Measurements from ENCODE around the gene ZNF628.
"Not testable (repeated sequence)": the region's sequence is repeated elsewhere in the genome, so short reads cannot be mapped to it uniquely, and the experiment has no call there.

ZNF628 gene

GRCh38 chr19:55485439-55486011, 9.1 kb downstream of the ZNF628 start:
- DNase-seq, result no peak

- no peak for DNase-seq
These were observed 9.9 kb downstream of the ZNF628 start for GRCh38 chr19:55486043-55486970.

GRCh38 chr19:55486971-55487923, 10.8 kb downstream of the ZNF628 start:
- DNase-seq, result no peak

- no peak for DNase-seq
These were observed 11.7 kb downstream of the ZNF628 start, which contains the start of gene SSC5D for GRCh38 chr19:55487924-55488687. TSS of gene SSC5D (plus strand) at chr19:55488436. CDS start at chr19:55488590, 154 bp downstream.

GRCh38 chr19:55488986-55489710, 12.7 kb downstream of the ZNF628 start:
- no peak for DNase-seq

GRCh38 chr19:55489711-55490477, 13.5 kb downstream of the ZNF628 start:
- no peak for DNase-seq

- no peak for DNase-seq
These were observed 14.3 kb downstream of the ZNF628 start for GRCh38 chr19:55490478-55491432.

GRCh38 chr19:55491546-55492360, 15.3 kb downstream of the ZNF628 start:
- no peak for DNase-seq

- DNase-seq, result no peak
These were observed 16.0 kb downstream of the ZNF628 start for GRCh38 chr19:55492362-55492944.

GRCh38 chr19:55493052-55493644, 16.7 kb downstream of the ZNF628 start:
- no peak for DNase-seq

GRCh38 chr19:55493645-55494171, 17.3 kb downstream of the ZNF628 start:
- no peak for DNase-seq

GRCh38 chr19:55494172-55494761, 17.9 kb downstream of the ZNF628 start:
- DNase-seq, result no peak

GRCh38 chr19:55495646-55496349, 19.4 kb downstream of the ZNF628 start:
- no peak for DNase-seq

- not testable (repeated sequence) for DNase-seq
These were observed 20.4 kb downstream of the ZNF628 start for GRCh38 chr19:55496820-55497219.

- DNase-seq, result no peak
These were observed 21.3 kb downstream of the ZNF628 start for GRCh38 chr19:55497763-55498162.

- no peak for DNase-seq
These were observed 21.9 kb downstream of the ZNF628 start for GRCh38 chr19:55498246-55498840.

Measured in NCI-H1092 (cell line).